Measurements from ENCODE around the gene GGCX. TPM values are rescaled to one million over a fixed set of nuclear protein-coding genes. Genes with fewer than 3 reads are reported as not detected.
A peak's percentile ranks its signal among the peaks of the same experiment; 100 is the strongest.

Gene GGCX
- total and polyA plus RNA-seq, 9 of the 15 experiments (the other 6 are each of a cell fraction or from before 2014, with no cell fraction given) = 14.4 to 47.1 (median 28.1) TPM

GRCh38 chr2:85542777-85543176 lies 18.5 kb downstream of the GGCX start (continued):
- TF ChIP-seq ZBTB49 (CRISPR knock-in tag; IDR thresholded peaks at IDR 0.05; ENCODE audit: borderline replicate concordance) (no peak), ZNF121 (CRISPR knock-in tag; conservative IDR thresholded peaks at IDR 0.05) (no peak), EWSR1 (IDR thresholded peaks at IDR 0.05; ENCODE audit: borderline replicate concordance, low read depth, partially characterized antibody) (peak; percentile 32), ERF (CRISPR knock-in tag; IDR thresholded peaks at IDR 0.05) (no peak), TARDBP (IDR thresholded peaks at IDR 0.05) (no peak), ZBTB26 (CRISPR knock-in tag; IDR thresholded peaks at IDR 0.05) (0 out of 2 replicates have a peak, but pooled peaks have one; percentile 35), ZNF384 (IDR thresholded peaks at IDR 0.05; ENCODE audit: low read depth, low read length) (no peak), NFE2 (IDR thresholded peaks at IDR 0.05; ENCODE audit: low read depth) (no peak), NRF1 (conservative IDR thresholded peaks at IDR 0.05 in 1 of 2, IDR thresholded peaks at IDR 0.05 in 1 of 2) (no peak), RBFOX2 (IDR thresholded peaks at IDR 0.05; ENCODE audit: low read depth, low read length) (peak; percentile 52; the same call in 1 of the 2 replicates), OTX1 (CRISPR knock-in tag; IDR thresholded peaks at IDR 0.05) (no peak), POLR2A (conservative IDR thresholded peaks at IDR 0.05) (peak; percentile 25; the same call in 1 of the 2 replicates), SREBF2 (CRISPR knock-in tag; IDR thresholded peaks at IDR 0.05) (no peak)
- TF ChIP-seq, protein P1, sequence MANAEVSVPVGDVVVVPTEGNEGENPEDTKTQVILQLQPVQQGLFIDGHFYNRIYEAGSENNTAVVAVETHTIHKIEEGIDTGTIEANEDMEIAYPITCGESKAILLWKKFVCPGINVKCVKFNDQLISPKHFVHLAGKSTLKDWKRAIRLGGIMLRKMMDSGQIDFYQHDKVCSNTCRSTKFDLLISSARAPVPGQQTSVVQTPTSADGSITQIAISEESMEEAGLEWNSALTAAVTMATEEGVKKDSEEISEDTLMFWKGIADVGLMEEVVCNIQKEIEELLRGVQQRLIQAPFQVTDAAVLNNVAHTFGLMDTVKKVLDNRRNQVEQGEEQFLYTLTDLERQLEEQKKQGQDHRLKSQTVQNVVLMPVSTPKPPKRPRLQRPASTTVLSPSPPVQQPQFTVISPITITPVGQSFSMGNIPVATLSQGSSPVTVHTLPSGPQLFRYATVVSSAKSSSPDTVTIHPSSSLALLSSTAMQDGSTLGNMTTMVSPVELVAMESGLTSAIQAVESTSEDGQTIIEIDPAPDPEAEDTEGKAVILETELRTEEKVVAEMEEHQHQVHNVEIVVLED (CRISPR knock-in tag; IDR thresholded peaks at IDR 0.05) = no peak

Data from K562 (cell line).